Stimulated activated CD8-positive, alpha-beta memory T cell treated with anti-CD3 and anti-CD28 coated beads, Interleukin-4, amount 100 ng/mL, for 24 hours (primary cell): ENCODE measurements around the gene AHSA1.

ENCODE experiments used
- DNase-seq: peaks from one replicate; pipeline ENCODE4 v3.0.0-alpha.2; 2020; ENCODE audit warnings: low read depth

The AHSA1 gene

DNA sequence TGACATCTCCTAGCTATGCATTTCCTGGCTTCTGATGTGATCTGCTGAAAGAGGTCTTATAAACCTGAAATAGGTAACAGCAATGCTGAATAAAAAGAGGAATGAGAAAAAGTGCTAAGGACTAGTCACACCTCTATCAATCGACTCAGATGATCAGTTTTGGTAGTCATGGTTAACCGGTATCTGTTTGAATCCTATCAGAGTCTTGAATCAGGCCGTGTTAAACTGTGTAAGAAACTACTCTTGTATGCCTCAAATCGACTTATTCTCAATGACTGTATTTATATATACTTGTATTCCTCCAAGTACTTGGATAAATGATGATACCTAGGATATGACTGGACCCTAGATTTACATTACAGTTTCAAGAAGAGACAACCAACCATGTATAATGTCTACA is 51.5 kb downstream of the AHSA1 start:
- DNase-seq: no peak

DNA sequence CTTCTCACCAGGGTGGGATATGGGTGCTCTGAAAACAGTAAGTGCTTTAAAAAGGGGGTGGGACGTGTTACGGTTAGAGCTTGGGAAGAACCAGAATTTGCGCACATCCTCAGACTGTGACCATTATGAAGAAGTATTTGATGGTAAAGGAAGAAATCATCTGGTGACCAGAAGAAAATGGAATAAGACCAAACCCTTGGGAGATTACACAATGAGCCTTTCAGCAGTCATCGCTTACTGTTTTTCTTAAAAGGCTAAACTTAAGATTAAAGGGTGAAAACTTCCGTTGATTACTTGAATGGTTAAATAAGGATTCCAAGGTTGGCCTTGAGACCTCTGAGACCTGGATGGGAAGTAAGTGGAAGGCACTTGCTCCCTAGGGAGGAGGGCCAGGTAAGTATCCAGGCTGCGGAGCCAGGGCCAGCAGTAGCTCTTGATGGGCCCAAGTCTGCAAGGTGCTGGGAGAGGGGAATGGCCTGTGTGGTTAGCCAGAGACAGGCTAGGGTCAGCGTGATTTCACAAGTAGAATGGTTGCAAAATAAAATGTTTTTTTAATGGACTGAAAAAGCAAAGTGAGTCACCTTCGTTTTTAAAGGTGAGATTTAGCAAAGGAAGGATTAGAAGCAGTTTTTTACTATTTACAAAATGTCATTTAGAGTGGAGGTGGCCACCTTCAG is 53.7 kb downstream of the AHSA1 start:
- no peak for DNase-seq

DNA sequence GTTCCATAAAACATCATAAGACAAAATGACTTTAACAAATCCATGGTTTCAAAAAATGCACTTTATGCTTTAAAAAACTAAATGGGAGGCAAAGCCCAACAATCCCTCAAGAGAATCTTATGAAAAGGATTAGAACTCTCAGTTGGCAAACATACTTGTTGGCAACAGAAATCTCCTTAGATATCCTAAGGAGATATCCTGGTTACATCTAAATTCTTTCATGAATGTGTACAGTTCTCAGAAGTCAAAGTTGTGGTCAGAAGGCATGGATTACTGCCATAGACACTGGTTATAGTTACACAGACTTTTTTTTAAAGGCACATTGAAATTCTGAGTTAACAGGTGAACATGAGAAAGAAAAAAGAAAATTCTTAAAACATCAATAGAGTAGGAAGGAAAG is 58.2 kb downstream of the AHSA1 start:
- DNase-seq: no peak
